ENCODE results near the gene RHOT2.

RHOT2 gene

GRCh38 chr16:632486-633335 is 35.2 kb upstream of the RHOT2 start:
- no peak for DNase-seq (ENCODE audit: low read depth)

- no peak for DNase-seq (ENCODE audit: low read depth)
Measured at GRCh38 chr16:633336-634050, 34.4 kb upstream of the RHOT2 start.

- DNase-seq (ENCODE audit: low read depth) = no peak
Measured at GRCh38 chr16:634051-634670, 33.8 kb upstream of the RHOT2 start.

GRCh38 chr16:634996-635395 is 32.9 kb upstream of the RHOT2 start:
- DNase-seq (ENCODE audit: low read depth) = no peak

- DNase-seq (ENCODE audit: low read depth) = no peak
Measured at GRCh38 chr16:635573-636205, 32.2 kb upstream of the RHOT2 start.

GRCh38 chr16:636206-637080 is 31.5 kb upstream of the RHOT2 start, which contains the start of gene METTL26:
Gene METTL26, minus strand, starts transcription at chr16:636305. Its CDS starts 15 bp downstream, at chr16:636290.
- DNase-seq (ENCODE audit: low read depth) = peak; percentile 91

GRCh38 chr16:637081-638018 is 30.6 kb upstream of the RHOT2 start:
- no peak for DNase-seq (ENCODE audit: low read depth)

GRCh38 chr16:638034-638543 is 29.8 kb upstream of the RHOT2 start:
- DNase-seq (ENCODE audit: low read depth) = no peak

GRCh38 chr16:638836-639235 is 29.1 kb upstream of the RHOT2 start:
- DNase-seq (ENCODE audit: low read depth) = no peak

GRCh38 chr16:640614-641013 is 27.3 kb upstream of the RHOT2 start:
- no peak for DNase-seq (ENCODE audit: low read depth)

- DNase-seq (ENCODE audit: low read depth) = no peak
Measured at GRCh38 chr16:641326-642188, 26.4 kb upstream of the RHOT2 start, which contains the start of gene MCRIP2. Gene MCRIP2, plus strand, starts transcription at chr16:641828. Its CDS starts 164 bp downstream, at chr16:641992.

- no peak for DNase-seq (ENCODE audit: low read depth)
Measured at GRCh38 chr16:642189-643049, 25.5 kb upstream of the RHOT2 start.

- DNase-seq (ENCODE audit: low read depth) = no peak
Measured at GRCh38 chr16:643050-643368, 24.9 kb upstream of the RHOT2 start.

- no peak for DNase-seq (ENCODE audit: low read depth)
Measured at GRCh38 chr16:644556-644955, 23.4 kb upstream of the RHOT2 start.

GRCh38 chr16:645852-646678 is 21.9 kb upstream of the RHOT2 start:
- no peak for DNase-seq (ENCODE audit: low read depth)

GRCh38 chr16:646679-647172 is 21.2 kb upstream of the RHOT2 start:
- no peak for DNase-seq (ENCODE audit: low read depth)

All from CMK (cell line).